HG02885 (cell line): ENCODE data around the gene OLFM2.
"Not testable (repeated sequence)": the region's sequence is repeated elsewhere in the genome, so short reads cannot be mapped to it uniquely, and the experiment has no call there.

Source experiments
- ATAC-seq: cut with Tn5 transposase; IDR thresholded peaks from one replicate; pipeline ENCODE4 v1.9.1; 2021; ENCODE audit warnings: mild to moderate bottlenecking; ENCODE audit not compliant: unreplicated experiment, poor library complexity

OLFM2 gene

GRCh38 chr19:9871626-9872338 lies 64.5 kb downstream of the OLFM2 start:
- ATAC-seq: no peak

- ATAC-seq: no peak
These were observed 67.2 kb downstream of the OLFM2 start for GRCh38 chr19:9868983-9869617.

- no peak for ATAC-seq
These were observed 70.4 kb downstream of the OLFM2 start for GRCh38 chr19:9865732-9866501.

DNA sequence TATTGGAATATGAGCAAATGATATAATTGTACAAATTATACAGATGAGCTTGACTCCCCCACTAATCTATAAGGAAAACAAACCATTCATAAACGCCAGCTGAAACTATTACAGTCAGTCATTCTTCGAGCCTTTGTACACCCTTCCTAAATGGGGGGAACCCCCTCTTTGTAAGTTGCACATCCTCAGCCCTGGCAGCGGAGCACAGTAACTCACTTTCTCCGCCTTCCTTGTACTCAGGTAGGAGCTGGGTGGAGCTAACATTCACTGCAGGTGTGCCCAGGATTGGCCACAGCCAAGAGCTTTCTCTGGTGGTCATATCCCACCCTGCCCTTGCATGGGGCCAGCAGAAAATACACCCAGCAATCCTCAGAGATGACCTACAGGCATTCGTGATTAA lies 72.6 kb downstream of the OLFM2 start:
- ATAC-seq: no peak

DNA sequence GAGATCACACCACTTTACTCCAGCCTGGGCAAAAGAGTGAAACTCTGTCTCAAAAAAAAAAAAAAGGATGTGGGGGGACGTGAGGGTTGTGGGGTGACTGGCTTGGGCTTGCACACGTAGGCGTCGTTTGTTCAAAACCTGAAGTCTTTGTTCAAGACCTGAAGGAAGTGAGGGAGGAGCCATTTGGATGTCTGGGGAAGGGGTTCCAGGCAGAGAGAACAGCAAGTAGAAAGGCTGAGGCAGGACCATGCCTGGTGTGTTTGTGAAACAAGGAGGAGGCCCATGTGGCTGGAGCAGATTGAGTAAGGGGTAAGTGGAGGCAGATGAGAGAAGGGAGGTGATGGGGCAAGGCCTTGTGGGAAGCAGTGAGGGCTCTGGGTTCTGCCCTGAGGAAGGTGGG lies 73.4 kb downstream of the OLFM2 start:
- ATAC-seq: no peak

DNA sequence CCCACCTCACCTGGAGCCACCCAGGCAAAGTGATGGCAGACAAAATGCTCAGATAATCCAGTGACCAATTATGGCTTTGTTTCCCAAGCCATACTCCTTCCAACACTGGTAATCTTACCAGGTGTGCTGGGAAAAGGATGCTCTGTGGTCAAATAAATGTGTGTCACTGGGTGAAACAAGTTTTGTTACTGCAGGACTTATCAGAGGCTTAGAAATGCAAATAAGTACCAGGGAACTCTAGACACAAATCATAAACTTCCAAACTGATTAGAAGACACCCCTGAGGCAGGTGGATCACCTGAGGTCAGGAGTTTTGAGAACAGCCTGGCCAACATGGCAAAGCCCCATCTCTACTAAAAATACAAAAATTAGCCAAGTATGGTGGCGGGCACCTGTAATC lies 74.8 kb downstream of the OLFM2 start:
- no peak for ATAC-seq

- ATAC-seq: no peak
These were observed 75.9 kb downstream of the OLFM2 start for GRCh38 chr19:9860407-9860806.

DNA sequence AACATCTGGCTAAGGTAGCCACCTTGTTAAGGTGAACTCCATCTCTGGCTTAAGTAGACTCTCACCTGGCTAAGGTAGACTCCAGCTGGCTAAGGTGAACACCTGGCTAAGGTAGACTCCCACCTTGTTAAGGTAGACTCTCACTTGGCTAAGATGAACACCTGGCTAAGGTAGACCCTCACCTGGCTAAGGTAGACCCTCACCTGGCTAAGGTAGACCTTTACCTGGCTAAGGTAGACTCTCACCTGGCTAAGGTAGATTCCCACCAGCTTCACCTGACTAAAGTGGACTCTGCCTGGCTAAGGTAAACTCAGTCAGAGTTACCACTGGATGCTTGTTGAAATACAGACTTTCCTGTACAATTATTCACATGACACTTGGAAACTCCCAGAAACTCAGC lies 77.5 kb downstream of the OLFM2 start:
- no peak for ATAC-seq

GRCh38 chr19:9857920-9858746 lies 78.2 kb downstream of the OLFM2 start:
- ATAC-seq: no peak

DNA sequence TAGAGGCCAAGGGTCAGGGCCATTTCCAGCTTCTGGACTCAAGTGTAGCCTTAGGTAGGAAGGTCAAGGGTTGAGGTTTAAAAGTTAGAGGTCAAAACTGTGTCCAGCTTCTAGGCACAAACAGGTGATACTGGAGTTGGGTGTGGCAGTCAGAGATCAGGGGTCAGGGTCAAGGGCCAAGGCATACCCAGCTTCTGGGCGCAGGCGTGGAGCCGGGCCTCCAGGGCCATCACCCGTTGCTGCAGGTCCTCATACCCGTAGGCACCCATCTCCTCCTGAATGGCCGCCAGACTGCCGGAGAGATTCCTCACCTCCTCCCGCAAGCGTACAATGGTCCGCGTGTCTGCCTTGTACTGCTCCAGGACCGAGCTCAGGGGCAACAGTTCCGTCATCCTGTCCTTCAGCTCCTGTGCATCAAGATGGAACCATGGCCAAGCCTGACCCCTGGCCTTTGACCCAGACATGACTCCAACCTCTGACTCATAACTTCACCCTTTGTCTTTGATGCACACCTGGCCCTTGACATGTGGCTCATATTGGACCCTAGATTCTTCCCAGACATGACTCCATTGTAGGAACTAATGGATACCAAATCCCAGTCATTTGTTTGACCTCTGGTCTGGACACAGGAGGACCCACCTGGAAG lies 79.1 kb downstream of the OLFM2 start:
- no peak for ATAC-seq

DNA sequence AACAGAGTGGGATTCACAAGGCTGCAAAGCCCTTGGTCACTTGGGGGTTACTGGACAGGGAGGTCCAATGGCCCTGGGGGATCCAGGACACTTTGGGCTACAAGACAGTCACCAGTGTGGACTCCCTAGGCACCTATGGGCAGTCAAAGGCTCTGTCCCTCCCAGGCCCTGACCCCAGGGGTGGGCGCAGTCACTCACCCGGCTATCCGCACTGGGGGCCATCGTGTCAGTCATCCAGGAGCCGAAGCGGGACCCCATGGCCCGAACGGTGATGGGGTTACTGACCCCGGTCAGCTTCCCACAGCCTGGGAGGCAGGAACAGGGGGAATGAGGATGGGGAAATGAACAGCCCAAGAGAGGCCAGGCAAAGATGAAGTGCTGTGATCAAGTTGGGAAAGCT lies 79.7 kb downstream of the OLFM2 start:
- no peak for ATAC-seq

DNA sequence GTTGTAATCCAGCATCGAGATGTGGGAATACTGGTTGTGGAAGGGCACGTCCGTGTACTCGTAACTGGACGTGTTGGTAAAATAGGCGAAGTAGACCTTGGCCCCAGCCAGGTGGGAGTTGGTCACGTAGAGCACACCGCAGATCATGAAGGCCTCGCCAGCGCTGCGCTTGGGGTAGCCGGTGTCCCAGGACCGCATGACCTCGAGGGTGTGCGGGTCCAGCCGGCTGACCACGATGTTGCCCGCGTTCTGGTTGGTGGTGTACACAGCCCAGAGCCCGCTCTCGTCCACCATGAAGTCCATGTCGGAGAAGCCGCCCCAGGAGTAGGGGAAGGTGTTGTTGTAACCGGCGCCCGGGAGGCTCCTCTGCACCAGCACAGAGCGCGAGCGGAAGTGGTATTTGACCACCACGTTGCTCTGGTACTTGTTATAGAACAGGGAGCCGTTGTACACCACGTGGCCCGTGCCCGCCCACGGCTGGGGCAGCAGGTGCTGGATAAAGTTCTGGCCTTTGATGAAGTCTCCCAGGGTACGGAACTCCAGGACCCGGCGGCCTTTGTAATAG lies 82.0 kb downstream of the OLFM2 start:
- ATAC-seq: no peak

GRCh38 chr19:9850235-9850959 lies 85.9 kb downstream of the OLFM2 start:
- ATAC-seq: no peak

- ATAC-seq: no peak
These were observed 86.5 kb downstream of the OLFM2 start for GRCh38 chr19:9849791-9850190.

GRCh38 chr19:9848762-9849161 lies 87.6 kb downstream of the OLFM2 start:
- ATAC-seq: no peak

GRCh38 chr19:9848060-9848459 lies 88.3 kb downstream of the OLFM2 start:
- no peak for ATAC-seq

- no peak for ATAC-seq
These were observed 89.1 kb downstream of the OLFM2 start for GRCh38 chr19:9847087-9847671.

DNA sequence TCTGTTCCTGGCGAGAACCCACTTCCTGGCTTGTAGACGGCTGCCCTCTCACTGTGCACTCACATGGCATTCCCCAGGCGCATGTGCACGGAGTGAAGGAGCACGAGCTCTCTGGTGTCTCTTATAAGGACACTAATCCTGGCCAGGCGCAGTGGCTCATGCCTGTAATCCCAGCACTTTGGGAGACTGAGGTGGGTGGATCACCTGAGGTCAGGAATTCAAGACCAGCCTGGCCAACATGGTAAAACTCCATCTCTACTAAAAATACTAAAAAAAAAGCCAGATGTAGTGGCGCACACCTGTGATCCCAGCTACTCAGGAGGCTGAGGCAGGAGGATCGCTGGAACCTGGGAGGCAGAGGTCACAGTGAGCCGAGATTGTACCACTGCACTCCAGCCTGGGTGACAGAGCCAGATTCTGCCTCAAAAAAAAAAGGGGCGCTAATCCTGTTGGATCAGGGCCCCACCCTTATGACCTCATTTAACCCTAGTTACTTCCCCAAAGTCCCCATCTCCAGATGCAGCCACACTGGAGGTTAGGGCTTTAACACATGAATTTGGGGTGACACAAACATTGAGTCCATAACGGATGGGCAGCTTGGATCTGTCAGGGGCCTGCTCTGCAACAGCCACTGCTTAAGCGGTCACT lies 92.6 kb downstream of the OLFM2 start:
- ATAC-seq: not testable (repeated sequence)
